HCT116 (cell line): ENCODE measurements around the gene OSTF1.

ENCODE experiments used
- CEBPB ChIP-seq: IDR thresholded peaks from 2 replicates; pipeline ENCODE4 v1.6.1; 2012; ENCODE audit warnings: low read depth
- EZH2 ChIP-seq: fragments of 200-600 bp; sonication (generic); IDR thresholded peaks from 2 replicates; pipeline ENCODE4 v1.6.1; 2017; ENCODE audit warnings: antibody characterized with exemption, mixed run types
- POLR2A ChIP-seq: IDR thresholded peaks from 2 replicates; pipeline ENCODE4 v1.7.0; 2011; ENCODE audit warnings: borderline replicate concordance; ENCODE audit not compliant: insufficient read depth, insufficient read length; ENCODE audit errors: extremely low read depth
- POLR2AphosphoS5 ChIP-seq: IDR thresholded peaks from 2 replicates; pipeline ENCODE4 v1.6.1; 2011; ENCODE audit warnings: mild to moderate bottlenecking, low read depth, low read length, moderate library complexity
- RAD21 ChIP-seq: IDR thresholded peaks from 2 replicates; pipeline ENCODE4 v1.6.1; 2012; ENCODE audit warnings: low read depth, mild to moderate bottlenecking
- SIN3A ChIP-seq: IDR thresholded peaks from 2 replicates; pipeline ENCODE4 v1.6.1; 2012; ENCODE audit warnings: low read depth
- YY1 ChIP-seq: IDR thresholded peaks from 2 replicates; pipeline ENCODE4 v1.6.1; 2011; ENCODE audit warnings: low read length, low read depth, moderate library complexity, mild to moderate bottlenecking; ENCODE audit not compliant: insufficient replicate concordance; ENCODE audit errors: extremely low read depth
- ZNF274 ChIP-seq: fragments of 200-500 bp; sonication (Bioruptor generic); IDR thresholded peaks from 2 replicates; pipeline ENCODE4 v1.6.1; 2014; ENCODE audit warnings: mild to moderate bottlenecking, low read depth, low read length, inconsistent platforms
- TF ChIP-seq, protein P1 (sequence below): IDR thresholded peaks from 2 replicates; pipeline ENCODE4 v1.6.1; 2012
- TF ChIP-seq, protein P2 (sequence below), 3 experiments: fragments of 200-600 bp in 1 of 3; sonication (generic) in 1 of 3; IDR thresholded peaks in 2 of 3; conservative IDR thresholded peaks in 1 of 3; 2 replicates each; pipeline ENCODE4 v1.5.1; 2012 to 2017; ENCODE audit warnings: low read depth in 2 of 3, low read length in 2 of 3, antibody characterized with exemption in 1 of 3, borderline replicate concordance in 1 of 3, control low read depth in 1 of 3, mild to moderate bottlenecking in 1 of 3, mixed read lengths in 1 of 3, mixed run types in 1 of 3, moderate library complexity in 1 of 3; ENCODE audit not compliant: insufficient read depth in 1 of 3
- TF ChIP-seq, protein P3 (sequence below): IDR thresholded peaks from 2 replicates; pipeline ENCODE4 v1.6.1; 2012; ENCODE audit warnings: low read depth
- TF ChIP-seq, protein P4 (sequence below): IDR thresholded peaks from 2 replicates; pipeline ENCODE4 v1.6.1; 2011; ENCODE audit warnings: mild to moderate bottlenecking, low read length, moderate library complexity; ENCODE audit not compliant: insufficient replicate concordance; ENCODE audit errors: extremely low read depth

DNA sequence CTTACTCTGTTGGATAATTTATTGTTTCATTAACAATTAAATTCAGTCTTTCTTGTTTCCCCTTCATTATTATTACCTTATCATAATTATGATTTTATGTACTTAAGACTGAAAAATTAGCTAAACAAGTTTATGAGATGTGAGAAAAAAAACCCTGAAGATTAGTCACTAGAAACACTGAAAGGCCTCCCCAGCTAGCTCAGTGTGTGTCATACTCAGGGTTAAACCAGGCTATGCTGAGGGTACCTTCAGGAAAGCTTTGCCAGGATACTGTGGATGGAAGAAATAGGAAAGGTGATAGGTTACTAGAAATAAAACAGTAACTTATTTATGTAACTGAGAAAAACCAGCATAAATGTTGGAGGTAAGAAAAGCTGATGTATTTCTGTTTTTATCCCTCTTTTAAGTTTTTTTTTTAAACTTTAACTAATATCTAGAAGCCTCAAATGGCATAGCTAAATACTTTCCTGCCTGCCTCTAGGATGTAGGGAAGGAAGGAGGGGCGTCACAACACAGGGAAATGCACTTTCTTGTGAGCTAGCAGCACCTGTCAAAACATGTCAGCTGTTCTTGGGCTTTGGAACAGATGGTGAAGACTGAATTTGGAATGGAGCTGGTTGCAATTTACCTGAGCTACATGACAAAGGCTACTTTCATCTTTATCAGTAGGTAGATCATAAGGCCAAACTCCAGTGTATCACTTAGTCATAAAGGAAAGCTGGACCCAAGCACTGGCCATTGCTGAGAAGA is 24.6 kb upstream of the OSTF1 start:
- TF ChIP-seq YY1 = no peak
- TF ChIP-seq, protein P1, sequence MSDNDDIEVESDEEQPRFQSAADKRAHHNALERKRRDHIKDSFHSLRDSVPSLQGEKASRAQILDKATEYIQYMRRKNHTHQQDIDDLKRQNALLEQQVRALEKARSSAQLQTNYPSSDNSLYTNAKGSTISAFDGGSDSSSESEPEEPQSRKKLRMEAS = no peak
- no peak for TF ChIP-seq EZH2
- TF ChIP-seq, protein P2, sequence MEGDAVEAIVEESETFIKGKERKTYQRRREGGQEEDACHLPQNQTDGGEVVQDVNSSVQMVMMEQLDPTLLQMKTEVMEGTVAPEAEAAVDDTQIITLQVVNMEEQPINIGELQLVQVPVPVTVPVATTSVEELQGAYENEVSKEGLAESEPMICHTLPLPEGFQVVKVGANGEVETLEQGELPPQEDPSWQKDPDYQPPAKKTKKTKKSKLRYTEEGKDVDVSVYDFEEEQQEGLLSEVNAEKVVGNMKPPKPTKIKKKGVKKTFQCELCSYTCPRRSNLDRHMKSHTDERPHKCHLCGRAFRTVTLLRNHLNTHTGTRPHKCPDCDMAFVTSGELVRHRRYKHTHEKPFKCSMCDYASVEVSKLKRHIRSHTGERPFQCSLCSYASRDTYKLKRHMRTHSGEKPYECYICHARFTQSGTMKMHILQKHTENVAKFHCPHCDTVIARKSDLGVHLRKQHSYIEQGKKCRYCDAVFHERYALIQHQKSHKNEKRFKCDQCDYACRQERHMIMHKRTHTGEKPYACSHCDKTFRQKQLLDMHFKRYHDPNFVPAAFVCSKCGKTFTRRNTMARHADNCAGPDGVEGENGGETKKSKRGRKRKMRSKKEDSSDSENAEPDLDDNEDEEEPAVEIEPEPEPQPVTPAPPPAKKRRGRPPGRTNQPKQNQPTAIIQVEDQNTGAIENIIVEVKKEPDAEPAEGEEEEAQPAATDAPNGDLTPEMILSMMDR (IDR thresholded peaks at IDR 0.05 in 2 of 3, conservative IDR thresholded peaks at IDR 0.05 in 1 of 3; ENCODE audit: borderline replicate concordance in 1 of 3, insufficient read depth in 1 of 3, low read depth in 2 of 3, low read length in 2 of 3) = no peak
- no peak for TF ChIP-seq POLR2AphosphoS5
- TF ChIP-seq POLR2A = no peak
- TF ChIP-seq ZNF274 = no peak
- no peak for TF ChIP-seq CEBPB
- TF ChIP-seq SIN3A = no peak
- no peak for TF ChIP-seq RAD21
- TF ChIP-seq, protein P3, sequence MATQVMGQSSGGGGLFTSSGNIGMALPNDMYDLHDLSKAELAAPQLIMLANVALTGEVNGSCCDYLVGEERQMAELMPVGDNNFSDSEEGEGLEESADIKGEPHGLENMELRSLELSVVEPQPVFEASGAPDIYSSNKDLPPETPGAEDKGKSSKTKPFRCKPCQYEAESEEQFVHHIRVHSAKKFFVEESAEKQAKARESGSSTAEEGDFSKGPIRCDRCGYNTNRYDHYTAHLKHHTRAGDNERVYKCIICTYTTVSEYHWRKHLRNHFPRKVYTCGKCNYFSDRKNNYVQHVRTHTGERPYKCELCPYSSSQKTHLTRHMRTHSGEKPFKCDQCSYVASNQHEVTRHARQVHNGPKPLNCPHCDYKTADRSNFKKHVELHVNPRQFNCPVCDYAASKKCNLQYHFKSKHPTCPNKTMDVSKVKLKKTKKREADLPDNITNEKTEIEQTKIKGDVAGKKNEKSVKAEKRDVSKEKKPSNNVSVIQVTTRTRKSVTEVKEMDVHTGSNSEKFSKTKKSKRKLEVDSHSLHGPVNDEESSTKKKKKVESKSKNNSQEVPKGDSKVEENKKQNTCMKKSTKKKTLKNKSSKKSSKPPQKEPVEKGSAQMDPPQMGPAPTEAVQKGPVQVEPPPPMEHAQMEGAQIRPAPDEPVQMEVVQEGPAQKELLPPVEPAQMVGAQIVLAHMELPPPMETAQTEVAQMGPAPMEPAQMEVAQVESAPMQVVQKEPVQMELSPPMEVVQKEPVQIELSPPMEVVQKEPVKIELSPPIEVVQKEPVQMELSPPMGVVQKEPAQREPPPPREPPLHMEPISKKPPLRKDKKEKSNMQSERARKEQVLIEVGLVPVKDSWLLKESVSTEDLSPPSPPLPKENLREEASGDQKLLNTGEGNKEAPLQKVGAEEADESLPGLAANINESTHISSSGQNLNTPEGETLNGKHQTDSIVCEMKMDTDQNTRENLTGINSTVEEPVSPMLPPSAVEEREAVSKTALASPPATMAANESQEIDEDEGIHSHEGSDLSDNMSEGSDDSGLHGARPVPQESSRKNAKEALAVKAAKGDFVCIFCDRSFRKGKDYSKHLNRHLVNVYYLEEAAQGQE = no peak
- TF ChIP-seq, protein P4, sequence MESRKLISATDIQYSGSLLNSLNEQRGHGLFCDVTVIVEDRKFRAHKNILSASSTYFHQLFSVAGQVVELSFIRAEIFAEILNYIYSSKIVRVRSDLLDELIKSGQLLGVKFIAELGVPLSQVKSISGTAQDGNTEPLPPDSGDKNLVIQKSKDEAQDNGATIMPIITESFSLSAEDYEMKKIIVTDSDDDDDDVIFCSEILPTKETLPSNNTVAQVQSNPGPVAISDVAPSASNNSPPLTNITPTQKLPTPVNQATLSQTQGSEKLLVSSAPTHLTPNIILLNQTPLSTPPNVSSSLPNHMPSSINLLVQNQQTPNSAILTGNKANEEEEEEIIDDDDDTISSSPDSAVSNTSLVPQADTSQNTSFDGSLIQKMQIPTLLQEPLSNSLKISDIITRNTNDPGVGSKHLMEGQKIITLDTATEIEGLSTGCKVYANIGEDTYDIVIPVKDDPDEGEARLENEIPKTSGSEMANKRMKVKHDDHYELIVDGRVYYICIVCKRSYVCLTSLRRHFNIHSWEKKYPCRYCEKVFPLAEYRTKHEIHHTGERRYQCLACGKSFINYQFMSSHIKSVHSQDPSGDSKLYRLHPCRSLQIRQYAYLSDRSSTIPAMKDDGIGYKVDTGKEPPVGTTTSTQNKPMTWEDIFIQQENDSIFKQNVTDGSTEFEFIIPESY = no peak
